ENCODE results near the gene SLC35E4. TPM values are rescaled to one million over a fixed set of nuclear protein-coding genes. Genes with fewer than 3 reads are reported as not detected.

Gene SLC35E4
- total and polyA plus RNA-seq, 9 of the 15 experiments (the other 6 are each of a cell fraction or from before 2014, with no cell fraction given) = 0.06 to 2.3 (median 0.86) TPM; not detected in 1

DNA sequence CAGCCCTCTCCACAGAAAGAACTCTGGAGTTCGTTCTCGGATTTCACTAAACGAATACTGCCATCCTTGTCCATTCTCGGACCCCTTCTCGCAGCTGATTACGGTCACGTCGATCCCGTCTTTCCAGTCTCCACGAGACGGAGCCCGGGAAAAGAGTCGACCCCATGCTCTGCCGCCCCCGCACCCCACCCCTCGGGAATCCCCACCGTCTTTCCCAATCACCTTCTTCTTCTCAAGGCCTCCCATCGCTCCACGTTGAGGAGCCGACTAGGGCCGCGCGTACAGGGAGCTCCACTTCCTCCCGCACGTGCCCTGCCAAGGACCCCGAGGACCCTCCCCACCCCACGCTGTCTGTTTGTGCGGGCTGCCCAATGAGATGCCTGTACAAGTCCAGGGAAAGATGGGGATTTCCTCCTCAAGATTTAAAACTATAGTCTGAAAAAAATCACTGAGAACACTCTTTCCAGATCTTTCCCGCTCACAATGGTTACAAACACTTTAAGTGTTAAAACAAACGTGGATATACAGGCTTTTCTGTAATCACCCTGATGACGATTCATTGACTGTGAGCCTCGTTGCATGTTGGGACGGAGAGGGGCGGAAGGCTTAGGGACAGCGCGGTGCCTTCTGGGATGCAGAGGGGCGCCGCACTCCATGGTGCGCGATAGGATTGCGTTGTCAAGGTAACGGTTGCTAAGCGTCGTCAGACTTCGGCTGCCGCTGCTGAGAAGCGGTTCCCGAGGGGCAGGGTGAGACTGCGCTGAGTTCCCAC, 43.8 kb upstream of the SLC35E4 start, which contains the start of gene PES1 (continued):
- TF ChIP-seq TGIF2 (CRISPR knock-in tag; IDR thresholded peaks at IDR 0.05) (no peak), GATA2 (CRISPR knock-in tag; IDR thresholded peaks at IDR 0.05) (no peak), ZNF76 (CRISPR knock-in tag; IDR thresholded peaks at IDR 0.05; ENCODE audit: borderline replicate concordance) (peak; percentile 95; the same call in 1 of the 2 replicates), HDAC1 (IDR thresholded peaks at IDR 0.05) (peak in 1 of 2 experiments; percentile 90; a peak in 2 of 4 replicates), EGR1 (conservative IDR thresholded peaks at IDR 0.05) (peak; percentile 54), ZNF583 (CRISPR knock-in tag; IDR thresholded peaks at IDR 0.05) (no peak), POLR2B (IDR thresholded peaks at IDR 0.05; ENCODE audit: low read depth, partially characterized antibody) (no peak), MYBL2 (IDR thresholded peaks at IDR 0.05; ENCODE audit: low read depth) (no peak), MYBL2 (CRISPR knock-in tag; IDR thresholded peaks at IDR 0.05; ENCODE audit: borderline replicate concordance) (no peak), IFI16 (CRISPR knock-in tag; IDR thresholded peaks at IDR 0.05) (no peak), ELF1 (tag; IDR thresholded peaks at IDR 0.05) (peak; percentile 99), MTA1 (IDR thresholded peaks at IDR 0.05; ENCODE audit: borderline replicate concordance) (peak; percentile 84), ZNF121 (CRISPR knock-in tag; conservative IDR thresholded peaks at IDR 0.05) (no peak), RBM39 (optimal IDR thresholded peaks at IDR 0.05; ENCODE audit: low read depth, low read length) (no peak), SUPT5H (IDR thresholded peaks at IDR 0.05) (no peak; the same call in none of the 2 replicates), FOXK2 (conservative IDR thresholded peaks at IDR 0.05 in 1 of 2, IDR thresholded peaks at IDR 0.05 in 1 of 2; ENCODE audit: low read depth in 2 of 2) (peak; percentile 63 to 68; a peak in 2 of 4 replicates), ZNF3 (CRISPR knock-in tag; IDR thresholded peaks at IDR 0.05) (no peak), BMI1 (IDR thresholded peaks at IDR 0.05; ENCODE audit: low read length) (peak; percentile 99), ZNF197 (CRISPR knock-in tag; IDR thresholded peaks at IDR 0.05; ENCODE audit: low read depth) (no peak)
- TF ChIP-seq, protein P1, sequence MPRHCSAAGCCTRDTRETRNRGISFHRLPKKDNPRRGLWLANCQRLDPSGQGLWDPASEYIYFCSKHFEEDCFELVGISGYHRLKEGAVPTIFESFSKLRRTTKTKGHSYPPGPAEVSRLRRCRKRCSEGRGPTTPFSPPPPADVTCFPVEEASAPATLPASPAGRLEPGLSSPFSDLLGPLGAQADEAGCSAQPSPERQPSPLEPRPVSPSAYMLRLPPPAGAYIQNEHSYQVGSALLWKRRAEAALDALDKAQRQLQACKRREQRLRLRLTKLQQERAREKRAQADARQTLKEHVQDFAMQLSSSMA (CRISPR knock-in tag; IDR thresholded peaks at IDR 0.05) = no peak
- TF ChIP-seq, protein P2, sequence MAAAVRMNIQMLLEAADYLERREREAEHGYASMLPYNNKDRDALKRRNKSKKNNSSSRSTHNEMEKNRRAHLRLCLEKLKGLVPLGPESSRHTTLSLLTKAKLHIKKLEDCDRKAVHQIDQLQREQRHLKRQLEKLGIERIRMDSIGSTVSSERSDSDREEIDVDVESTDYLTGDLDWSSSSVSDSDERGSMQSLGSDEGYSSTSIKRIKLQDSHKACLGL (CRISPR knock-in tag; IDR thresholded peaks at IDR 0.05; ENCODE audit: borderline replicate concordance, poor library complexity, severe bottlenecking) = peak; percentile 94
- TF ChIP-seq, protein P3, sequence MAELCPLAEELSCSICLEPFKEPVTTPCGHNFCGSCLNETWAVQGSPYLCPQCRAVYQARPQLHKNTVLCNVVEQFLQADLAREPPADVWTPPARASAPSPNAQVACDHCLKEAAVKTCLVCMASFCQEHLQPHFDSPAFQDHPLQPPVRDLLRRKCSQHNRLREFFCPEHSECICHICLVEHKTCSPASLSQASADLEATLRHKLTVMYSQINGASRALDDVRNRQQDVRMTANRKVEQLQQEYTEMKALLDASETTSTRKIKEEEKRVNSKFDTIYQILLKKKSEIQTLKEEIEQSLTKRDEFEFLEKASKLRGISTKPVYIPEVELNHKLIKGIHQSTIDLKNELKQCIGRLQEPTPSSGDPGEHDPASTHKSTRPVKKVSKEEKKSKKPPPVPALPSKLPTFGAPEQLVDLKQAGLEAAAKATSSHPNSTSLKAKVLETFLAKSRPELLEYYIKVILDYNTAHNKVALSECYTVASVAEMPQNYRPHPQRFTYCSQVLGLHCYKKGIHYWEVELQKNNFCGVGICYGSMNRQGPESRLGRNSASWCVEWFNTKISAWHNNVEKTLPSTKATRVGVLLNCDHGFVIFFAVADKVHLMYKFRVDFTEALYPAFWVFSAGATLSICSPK (IDR thresholded peaks at IDR 0.05; ENCODE audit: borderline replicate concordance) = no peak
- TF ChIP-seq, protein P4, sequence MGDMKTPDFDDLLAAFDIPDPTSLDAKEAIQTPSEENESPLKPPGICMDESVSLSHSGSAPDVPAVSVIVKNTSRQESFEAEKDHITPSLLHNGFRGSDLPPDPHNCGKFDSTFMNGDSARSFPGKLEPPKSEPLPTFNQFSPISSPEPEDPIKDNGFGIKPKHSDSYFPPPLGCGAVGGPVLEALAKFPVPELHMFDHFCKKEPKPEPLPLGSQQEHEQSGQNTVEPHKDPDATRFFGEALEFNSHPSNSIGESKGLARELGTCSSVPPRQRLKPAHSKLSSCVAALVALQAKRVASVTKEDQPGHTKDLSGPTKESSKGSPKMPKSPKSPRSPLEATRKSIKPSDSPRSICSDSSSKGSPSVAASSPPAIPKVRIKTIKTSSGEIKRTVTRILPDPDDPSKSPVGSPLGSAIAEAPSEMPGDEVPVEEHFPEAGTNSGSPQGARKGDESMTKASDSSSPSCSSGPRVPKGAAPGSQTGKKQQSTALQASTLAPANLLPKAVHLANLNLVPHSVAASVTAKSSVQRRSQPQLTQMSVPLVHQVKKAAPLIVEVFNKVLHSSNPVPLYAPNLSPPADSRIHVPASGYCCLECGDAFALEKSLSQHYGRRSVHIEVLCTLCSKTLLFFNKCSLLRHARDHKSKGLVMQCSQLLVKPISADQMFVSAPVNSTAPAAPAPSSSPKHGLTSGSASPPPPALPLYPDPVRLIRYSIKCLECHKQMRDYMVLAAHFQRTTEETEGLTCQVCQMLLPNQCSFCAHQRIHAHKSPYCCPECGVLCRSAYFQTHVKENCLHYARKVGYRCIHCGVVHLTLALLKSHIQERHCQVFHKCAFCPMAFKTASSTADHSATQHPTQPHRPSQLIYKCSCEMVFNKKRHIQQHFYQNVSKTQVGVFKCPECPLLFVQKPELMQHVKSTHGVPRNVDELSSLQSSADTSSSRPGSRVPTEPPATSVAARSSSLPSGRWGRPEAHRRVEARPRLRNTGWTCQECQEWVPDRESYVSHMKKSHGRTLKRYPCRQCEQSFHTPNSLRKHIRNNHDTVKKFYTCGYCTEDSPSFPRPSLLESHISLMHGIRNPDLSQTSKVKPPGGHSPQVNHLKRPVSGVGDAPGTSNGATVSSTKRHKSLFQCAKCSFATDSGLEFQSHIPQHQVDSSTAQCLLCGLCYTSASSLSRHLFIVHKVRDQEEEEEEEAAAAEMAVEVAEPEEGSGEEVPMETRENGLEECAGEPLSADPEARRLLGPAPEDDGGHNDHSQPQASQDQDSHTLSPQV (IDR thresholded peaks at IDR 0.05) = peak; percentile 66; the same call in 1 of the 2 replicates
